Measurements from ENCODE around the gene FPGS.

FPGS gene

DNA sequence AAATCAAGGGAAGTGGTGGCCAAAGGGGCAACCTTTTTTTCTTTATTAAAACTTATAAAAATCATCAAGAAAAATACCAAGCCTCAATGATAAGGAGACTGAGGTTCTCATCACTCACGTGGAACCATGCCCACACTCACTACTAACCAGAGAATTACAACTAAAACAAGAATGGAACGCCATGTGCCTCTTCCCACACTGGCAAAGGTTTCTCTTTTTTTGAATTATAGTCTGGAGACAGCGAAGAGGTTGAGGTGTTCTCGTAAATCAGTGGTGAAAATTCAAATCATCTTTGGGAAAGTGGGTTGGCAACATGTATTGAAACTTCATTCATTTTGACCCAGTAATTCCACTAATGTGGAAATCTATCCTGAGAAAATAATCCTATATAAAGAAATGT is 19.4 kb downstream of the FPGS start:
- no peak for TF ChIP-seq GATA2 (IDR thresholded peaks at IDR 0.05; ENCODE audit: low read depth, low read length)
- no peak for TF ChIP-seq GATA3 (IDR thresholded peaks at IDR 0.05; ENCODE audit: low read depth, low read length)

DNA sequence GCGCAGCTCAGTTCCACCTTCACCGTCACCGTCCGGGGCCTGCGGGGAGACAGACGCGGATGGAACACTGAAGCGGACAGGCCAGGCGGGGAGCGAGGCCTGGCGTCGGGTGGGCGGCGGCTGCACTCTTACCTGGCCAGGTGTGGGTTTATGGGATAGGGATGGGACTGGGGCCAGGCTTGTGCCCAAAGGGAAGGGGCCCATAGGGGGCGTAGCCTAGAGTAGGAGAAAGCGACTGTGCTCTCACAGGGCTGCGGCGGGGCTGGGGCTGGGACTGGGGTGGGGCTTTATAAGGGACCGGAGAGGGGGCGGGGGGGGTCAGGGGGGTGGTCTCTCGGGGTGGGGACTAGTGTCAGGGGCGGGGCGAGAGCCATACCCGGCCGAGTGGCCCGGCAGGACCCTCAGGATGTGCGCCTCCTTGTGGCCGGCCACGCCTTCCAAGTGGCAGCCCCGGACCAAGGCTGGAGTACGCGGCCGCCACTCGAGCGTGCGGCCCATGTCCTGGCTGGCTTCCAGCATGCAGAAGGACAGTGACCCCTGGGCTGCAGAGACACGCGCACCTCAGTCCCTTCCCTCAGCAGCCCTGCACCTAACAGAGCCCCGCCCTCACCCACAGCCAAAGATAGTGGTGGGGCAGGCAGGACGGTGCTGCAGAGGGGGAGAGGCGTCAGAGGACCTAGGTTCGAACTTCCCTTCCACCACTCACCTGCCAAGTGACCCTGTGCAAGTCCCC is 22.8 kb downstream of the FPGS start:
- TF ChIP-seq GATA2 (IDR thresholded peaks at IDR 0.05; ENCODE audit: low read depth, low read length), result no peak
- TF ChIP-seq GATA3 (IDR thresholded peaks at IDR 0.05; ENCODE audit: low read depth, low read length), result no peak

DNA sequence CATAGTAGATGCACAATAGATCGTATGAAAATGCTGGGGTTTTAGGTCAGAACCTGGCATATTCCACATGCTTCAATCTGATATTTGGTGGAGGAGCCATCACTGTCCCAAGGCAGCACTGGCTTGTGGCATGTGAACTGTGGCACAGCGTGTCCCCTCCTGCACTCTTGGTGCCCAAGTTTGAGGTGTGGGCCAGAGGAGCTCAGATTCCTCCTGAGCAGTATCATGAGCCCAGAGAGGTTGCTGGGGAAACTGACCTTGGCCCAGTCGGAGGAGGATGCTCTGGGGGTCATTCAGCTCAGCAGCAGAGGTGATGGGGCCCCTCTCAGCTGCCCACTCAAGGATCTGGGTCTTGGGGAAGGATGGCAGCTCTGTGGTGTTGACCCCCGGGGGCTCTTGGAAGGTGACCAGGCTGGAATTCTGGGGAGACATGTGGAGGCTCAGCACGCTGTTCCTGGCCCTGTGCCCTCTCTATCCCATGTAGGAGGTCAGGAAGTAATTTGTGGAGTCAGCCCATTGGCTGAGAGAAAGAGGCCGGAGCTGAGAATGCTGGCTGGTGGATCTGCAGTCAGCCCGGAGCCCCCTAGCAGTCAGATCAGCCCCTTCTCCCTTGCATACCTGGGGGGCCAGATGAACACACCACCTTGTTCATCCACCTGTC is 23.7 kb downstream of the FPGS start:
- TF ChIP-seq GATA2 (IDR thresholded peaks at IDR 0.05; ENCODE audit: low read depth, low read length) (no peak), GATA3 (IDR thresholded peaks at IDR 0.05; ENCODE audit: low read depth, low read length) (no peak)

DNA sequence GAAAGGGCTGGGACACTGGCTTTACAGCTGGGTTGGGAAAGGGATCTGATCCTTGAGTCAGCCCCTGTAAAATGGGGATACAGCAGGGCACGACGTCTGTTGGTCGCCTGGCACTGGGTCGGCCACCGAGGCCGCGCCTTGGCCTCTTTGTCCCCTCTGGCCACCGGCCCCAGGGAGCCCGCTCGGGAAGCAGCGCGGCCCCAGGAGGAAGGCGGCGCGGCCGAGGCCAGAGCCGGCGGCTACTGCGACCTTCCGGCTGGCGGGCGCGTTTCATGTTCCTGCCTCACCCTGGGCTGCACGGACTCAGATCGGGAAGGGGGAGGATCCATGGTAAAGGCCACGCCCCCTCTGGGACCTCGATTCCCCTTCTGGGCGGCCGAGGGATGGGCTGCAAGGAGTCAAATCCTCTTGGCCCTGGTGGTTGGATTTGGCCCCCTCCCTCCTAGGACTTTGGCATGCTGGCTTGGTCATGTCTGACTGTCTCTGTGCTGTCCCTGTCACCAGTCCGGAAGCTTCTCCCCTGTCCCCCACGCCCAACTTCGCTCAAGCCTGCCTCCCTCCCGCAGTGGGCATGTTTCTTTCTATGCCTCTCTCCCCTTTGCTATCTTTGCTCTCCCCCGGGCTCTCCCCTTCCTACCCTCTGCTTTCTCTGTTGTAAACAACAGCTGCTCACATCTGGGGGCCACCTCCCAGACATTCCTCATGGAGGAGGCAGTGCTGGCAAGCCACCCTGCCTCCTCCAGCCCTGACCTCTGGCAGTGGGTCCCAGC is 25.8 kb downstream of the FPGS start:
- no peak for TF ChIP-seq GATA3 (IDR thresholded peaks at IDR 0.05; ENCODE audit: low read depth, low read length)
- no peak for TF ChIP-seq GATA2 (IDR thresholded peaks at IDR 0.05; ENCODE audit: low read depth, low read length)

DNA sequence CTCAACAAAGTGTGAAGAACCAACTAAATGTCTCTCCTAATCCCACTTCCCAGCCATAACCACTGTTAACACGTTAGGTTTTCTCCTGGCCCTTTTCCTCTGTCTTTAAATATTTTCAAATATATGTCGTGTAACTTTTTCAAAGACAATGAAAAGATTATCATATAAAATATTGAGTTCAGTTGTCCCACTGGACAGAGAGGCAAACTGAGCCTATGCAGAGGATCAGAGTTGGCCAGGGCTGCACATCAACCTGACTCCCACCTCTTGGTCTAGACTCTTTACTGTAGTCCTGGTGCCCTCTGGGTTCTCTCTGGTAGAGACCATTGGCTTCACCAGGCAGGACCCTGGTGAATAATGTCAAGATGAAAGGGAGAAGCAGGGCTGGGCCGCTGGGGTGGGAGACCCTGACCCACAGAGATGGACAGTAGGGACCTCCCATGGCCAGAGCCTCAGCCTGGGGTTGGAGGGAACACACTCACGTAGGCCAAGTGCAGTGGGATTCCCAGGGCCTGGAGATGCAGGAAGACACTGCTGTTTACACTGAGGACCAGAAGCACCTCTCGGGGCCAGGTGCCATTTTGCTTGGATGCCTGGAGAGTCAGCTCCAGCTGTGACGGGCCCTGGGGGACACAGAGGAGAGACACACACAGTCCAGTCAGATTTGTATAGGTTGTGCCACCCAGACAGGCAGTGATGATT is 26.7 kb downstream of the FPGS start:
- TF ChIP-seq GATA2 (IDR thresholded peaks at IDR 0.05; ENCODE audit: low read depth, low read length), result no peak
- TF ChIP-seq GATA3 (IDR thresholded peaks at IDR 0.05; ENCODE audit: low read depth, low read length), result no peak

DNA sequence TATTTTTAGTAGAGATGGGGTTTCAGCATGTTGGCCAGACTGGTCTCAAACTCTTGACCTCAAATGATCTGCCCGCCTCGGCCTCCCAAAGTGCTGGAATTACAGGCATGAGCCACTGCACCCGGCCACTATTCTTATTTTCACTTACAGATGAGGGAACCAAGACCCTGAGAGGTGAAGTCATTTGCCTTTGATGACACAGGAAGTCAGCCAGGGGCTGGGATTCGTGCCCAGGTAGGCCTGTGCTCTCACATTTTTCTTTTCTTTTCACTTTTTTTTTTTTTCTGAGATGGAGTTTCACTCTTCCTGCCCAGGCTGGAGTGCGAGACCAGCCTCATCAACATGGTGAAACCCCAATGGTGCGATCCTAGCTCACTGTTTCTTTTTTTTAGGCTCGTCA is 29.6 kb downstream of the FPGS start:
- TF ChIP-seq GATA2 (IDR thresholded peaks at IDR 0.05; ENCODE audit: low read depth, low read length) (no peak), GATA3 (IDR thresholded peaks at IDR 0.05; ENCODE audit: low read depth, low read length) (no peak)

DNA sequence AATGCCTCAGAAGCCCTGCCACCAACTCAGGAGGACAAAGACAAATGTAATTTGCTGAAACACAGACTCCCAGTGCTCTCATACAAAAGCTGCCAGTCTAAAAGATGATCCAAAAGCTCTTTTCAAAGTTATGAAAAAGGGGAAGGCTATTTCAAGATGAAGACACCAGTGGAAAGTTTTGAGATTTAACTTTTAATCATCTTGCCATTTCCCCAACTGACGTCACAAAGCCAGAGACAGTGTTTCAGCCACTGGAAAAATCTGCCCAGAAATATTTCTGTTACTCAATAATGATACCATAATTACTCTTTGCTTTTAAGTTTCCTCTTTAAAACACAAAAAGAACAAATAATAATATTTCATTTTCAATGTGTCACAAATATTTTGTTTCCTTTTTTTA is 30.9 kb downstream of the FPGS start:
- no peak for TF ChIP-seq GATA2 (IDR thresholded peaks at IDR 0.05; ENCODE audit: low read depth, low read length)
- no peak for TF ChIP-seq GATA3 (IDR thresholded peaks at IDR 0.05; ENCODE audit: low read depth, low read length)

DNA sequence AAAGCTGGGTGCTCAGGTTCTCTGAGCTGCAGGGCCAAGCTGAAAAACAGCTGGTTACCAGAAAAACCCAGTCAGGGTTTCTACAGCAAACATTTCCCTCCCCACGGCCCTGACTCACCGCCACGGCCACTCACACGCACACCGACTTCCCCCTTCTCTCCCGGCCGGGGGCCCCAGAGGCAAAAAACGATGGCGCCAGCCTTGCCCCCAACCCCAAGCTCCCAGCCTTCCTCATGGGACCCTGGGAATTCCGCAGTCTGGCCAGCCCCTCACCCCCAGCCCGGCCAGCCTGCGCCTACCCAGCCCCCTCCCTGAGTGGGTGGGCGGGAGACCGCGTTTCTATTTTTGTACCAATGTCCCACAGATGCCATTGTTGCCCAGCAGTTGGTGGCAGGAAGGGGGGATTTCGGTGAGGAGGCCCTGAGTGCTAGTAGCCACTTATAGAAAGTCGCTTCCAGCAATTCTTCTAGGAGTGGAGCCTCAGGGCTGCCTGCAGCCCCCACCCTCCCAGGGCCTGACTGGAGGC is 33.4 kb downstream of the FPGS start:
- TF ChIP-seq GATA3 (IDR thresholded peaks at IDR 0.05; ENCODE audit: low read depth, low read length), result no peak
- TF ChIP-seq GATA2 (IDR thresholded peaks at IDR 0.05; ENCODE audit: low read depth, low read length), result no peak

DNA sequence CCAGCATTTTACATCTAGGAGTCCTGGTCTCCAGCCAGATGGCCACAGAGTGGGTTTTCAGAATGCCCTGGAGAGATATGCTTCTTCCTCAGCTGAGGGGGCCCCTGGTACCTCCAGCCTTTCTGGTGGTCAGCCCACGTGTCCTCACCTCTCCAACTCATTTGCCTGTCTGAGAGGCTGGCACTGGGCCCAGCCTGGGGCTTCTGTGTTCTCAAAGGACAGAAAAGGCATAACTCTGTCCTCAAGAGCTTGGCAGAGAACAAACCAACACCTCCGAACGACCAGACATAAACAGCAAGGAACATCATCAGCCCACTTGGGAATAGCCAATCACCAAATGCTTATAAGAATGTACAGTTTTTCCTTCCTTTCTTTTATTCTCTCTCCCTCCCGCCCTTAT is 34.7 kb downstream of the FPGS start:
- no peak for TF ChIP-seq GATA3 (IDR thresholded peaks at IDR 0.05; ENCODE audit: low read depth, low read length)
- TF ChIP-seq GATA2 (IDR thresholded peaks at IDR 0.05; ENCODE audit: low read depth, low read length), result no peak

DNA sequence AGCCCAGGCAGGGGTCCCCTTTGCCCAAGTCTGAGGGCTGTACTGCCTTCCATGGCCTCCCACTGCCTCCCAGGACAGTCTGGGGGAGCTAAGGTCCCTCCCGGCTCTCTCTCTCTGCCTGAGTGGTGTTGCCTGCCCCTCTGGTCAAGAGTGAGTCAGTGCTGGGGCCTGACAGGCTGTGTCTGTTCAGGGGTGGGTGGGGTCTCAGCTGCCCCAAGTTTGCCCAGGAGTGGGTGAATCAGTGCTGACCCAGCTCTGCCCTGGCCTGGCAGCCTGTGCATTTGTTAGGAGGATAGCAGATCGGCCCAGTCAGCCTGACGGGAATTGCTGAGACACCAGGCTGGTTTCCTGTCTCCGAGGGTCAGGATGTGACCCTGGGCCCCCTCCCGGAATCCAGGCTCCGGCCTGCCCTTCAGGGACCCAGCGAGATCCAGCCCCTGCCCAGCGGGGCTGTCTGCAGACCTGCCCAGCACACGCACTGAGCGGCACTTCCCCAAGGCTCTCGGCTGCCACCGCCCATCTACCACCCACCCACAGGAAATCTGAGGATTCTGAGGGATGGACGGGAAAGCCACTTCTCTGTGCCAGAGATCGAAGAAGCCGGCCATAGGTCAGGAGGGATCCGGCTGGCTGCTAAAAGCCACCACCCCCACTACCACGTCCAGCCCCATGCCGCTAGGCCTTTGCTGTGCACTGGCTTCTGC is 35.8 kb downstream of the FPGS start:
- TF ChIP-seq GATA2 (IDR thresholded peaks at IDR 0.05; ENCODE audit: low read depth, low read length), result no peak
- TF ChIP-seq GATA3 (IDR thresholded peaks at IDR 0.05; ENCODE audit: low read depth, low read length), result no peak

DNA sequence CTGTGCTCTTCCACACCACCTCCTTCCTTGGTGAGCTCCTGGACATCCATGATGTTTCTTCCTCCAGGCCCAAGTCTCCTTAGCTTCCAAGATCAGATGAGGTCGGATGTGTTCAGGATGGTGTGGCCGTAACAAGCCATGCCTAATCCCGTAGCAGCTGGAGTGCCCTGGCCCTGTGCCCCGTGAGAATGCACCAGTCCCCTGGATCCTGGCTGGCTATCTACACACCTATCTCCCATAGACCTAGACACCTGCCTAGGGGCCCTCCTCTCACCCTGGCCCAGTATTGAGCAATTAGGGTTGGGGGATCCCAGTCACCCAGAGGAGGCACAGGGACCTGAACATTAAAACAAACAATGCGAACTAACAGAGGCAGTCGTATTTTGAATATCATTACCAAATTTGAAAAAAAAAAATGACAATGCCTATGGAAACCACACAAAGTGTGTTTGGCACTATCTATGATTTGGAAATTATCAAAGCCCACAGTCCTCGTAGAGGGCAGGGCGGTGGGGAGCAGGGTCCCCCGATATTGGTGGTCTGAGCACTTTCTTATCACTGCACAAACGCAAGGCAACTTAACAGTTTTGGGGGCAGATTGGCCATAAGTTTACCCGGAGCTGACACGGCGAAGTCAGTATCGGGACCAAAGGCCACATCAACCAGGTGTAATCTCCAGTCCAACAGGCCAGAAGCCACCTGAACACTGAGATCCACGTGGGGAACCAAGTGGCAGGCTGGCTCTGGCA is 38.6 kb downstream of the FPGS start:
- TF ChIP-seq GATA2 (IDR thresholded peaks at IDR 0.05; ENCODE audit: low read depth, low read length) (no peak), GATA3 (IDR thresholded peaks at IDR 0.05; ENCODE audit: low read depth, low read length) (no peak)

DNA sequence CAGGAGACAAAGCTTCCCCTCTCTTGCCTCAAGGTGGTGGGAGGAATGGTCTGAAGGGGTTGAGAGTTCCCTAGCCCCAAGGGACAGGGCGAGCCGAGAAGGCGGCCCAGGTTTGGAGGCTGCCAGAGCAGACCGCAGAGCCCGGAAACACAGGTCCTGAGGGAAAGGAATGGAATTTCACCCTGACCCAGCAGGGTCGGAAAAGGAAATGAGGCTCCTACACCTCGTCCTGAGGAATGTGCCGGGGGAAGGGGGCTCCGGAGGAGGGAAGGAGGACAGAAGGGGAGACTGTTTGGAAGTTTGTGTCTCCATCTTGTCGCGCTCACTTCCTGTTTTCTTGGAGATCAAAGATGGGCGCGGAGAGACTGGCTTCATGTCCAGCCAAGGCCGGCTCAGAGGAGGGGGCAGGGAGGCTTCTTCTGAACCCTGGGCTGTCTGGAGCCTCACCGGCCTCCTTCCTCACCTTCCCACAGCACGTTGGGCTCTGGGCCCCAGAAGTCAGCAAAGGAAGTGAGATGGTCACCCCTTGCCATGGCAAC is 42.2 kb downstream of the FPGS start:
- TF ChIP-seq GATA3 (IDR thresholded peaks at IDR 0.05; ENCODE audit: low read depth, low read length), result no peak
- TF ChIP-seq GATA2 (IDR thresholded peaks at IDR 0.05; ENCODE audit: low read depth, low read length), result no peak

All from SH-SY5Y (cell line).